NCI-H226 (cell line): ENCODE results near the gene INVS.
"Not testable (repeated sequence)": the region's sequence is repeated elsewhere in the genome, so short reads cannot be mapped to it uniquely, and the experiment has no call there.

Experiments
- DNase-seq: peaks from one replicate; pipeline ENCODE4 v3.0.0-alpha.2; 2015

The INVS gene

DNA sequence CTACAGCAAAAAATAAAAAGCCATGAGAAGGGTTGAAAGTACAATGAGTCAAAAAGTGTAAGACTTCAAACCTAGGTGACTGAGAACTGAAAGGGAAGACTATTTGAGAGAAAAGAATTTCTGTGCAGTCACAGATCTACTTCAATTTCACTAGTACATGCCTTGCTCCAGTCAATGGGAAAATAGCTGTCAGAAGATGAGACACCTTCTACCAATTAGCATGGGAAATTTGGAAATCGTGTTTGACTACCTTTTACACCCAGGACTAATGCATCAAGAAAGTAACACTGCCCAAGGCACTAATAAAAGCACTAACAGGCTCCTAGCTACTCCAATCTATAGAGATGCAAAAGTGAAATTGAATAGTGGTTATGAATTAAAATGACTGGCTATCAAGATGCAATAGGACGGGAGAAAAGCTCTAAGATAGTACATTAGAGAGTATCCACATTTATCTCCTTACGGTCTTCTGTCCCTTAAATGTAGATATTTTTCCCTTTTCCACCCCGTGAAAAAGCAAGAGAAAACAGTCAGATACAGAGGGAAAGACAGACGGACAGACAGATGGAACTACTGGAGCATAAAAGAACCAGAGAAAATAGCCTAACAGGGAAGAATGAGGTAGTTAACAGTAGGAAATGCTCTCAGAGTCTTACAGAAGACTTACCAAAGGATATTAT is 15.5 kb upstream of the INVS start:
- DNase-seq = no peak

DNA sequence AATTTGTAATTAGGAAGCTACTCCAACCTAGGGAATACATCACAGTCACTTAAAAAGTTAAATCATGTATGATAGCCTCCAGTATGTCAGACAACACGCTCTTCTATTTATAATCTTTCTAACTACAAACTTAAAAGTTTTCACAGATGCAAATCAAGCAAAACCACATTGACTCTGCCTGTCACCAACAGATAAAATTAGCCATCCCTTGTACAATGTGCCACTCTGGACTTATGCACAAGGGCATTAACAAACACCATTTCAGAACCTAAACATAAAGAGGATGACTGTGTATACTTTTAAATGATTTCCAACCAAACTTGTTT is 15.0 kb upstream of the INVS start:
- DNase-seq = no peak

DNA sequence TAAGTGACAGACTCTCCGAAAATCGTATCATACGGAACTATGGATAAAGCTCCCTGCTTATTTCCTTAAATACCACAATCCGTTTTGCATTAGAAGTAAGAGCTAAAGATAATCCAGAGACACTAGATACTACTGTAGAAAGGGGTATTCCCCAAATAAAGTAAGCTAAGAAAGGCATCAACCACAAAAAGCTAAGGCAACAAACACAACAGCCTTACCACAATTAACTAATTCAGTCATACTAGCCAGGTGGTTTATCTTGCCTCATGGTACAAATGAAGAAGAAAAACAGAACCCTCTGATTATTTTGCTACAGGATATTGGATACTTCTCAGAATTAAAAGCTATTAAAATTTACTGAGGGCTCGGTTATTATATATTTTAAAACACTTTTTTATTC is 14.3 kb upstream of the INVS start:
- DNase-seq = no peak

DNA sequence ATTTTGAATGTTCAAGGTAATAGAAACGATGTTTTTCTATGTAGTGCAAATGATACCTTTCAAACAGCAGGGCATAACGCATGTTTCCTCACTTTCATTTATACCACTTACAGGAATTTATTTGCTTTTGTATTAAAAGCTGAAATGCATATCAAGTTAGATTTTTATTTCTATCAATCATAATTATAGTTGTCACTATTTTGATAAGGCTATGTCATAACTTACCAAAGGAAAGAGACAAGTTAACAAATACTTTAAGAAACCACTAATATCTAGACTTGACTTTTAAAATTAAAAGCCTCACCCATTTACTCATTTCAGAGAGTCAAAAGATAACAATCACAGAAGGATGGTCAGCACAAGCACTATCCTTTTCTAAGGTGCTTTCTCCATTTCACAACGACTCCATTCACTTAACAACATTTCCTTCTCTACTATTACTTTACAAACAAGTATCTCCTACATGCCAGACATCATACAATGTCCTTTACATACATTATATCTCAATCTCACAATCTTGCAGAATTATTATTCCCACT is 12.9 kb upstream of the INVS start:
- no peak for DNase-seq

DNA sequence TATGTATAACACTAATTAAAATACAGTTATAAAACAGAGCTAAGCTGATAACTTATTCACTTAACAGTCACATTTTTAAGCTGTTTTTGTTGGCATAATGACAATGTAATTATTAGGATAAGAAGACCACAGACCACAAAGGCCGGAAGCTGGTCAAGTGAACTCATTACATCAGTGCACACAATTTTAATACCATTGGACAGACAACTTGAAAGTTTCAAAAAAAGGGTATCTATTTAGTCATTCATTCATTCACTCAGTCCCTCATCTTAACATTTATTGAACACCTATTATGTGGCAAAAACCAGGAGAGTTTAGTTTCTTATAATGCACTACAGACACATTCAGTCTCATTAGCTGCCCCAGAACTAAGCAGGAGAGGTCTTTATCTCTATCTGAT is 11.8 kb upstream of the INVS start:
- DNase-seq = peak; percentile 36

DNA sequence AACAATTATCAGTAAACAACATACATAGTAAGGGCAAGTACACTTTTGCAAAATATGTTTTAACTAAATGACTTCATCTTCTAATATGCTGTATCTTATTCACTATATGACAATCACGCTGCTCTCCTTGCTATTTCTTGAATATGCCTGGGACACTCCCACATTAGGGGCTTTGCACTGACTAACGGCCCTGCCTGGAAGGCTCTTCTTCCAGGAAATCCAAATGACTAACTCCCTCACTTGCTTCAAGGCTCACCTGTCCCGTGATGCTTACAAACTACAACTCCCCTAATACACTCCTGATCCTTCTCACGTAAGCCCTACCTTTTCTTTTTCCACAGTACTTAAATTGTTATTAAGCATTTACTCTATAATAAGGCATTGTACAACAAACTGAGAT is 10.8 kb upstream of the INVS start:
- peak; percentile 63 for DNase-seq

DNA sequence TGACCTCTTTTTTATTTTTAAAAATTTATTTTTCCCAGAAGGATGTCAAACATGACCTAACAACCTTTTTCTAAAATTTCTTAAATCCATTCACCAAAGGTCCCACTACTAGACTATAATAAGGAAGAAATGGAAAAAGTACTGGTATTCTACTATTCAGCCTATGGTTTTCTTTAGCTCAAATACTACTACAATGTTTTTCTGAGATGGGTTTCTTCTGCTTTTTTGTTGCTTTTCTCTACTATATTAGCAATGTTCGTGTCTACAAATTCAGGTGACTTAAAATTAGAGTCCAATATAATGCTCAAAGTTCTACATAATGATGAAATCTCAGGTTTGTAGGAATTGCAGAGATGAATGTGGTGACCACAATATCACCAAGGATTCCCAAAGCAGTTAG is 8.2 kb upstream of the INVS start:
- DNase-seq = no peak

DNA sequence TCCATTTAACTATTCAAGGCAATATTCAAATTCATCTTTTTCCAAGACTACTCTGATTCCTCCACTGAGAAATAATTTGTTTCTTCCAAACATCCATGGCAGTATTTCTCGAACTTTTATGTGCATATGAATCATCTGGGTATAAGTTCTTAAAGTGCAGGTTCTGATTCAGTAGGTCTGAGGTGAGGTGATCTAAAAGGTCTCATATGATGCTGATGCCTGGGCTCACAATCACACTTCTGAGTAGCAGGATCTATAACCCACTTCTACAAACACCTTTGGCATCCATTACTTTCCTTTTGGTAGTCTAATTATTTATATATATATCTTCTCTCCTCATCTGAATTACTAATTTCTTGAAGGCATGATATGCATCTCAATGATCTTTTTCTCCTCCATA is 7.4 kb upstream of the INVS start:
- DNase-seq = no peak

DNA sequence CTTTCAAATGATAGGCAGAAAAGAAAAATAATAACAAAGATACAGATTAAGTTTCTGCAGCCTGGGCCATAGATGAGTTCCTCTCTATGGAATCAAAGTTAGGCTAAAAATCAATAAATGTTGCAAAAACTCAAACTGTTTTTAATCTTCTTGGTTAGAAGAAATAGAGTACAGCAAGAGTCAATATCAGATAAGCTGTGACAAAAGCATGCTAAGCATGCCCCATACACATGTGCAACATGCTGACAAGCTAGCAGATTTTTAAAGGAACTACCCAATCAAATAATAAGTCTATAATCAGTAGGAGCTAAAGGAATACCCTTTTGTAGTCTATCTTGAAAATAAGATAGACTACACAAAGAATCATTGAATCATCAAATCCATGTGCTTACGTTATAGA is 7.0 kb upstream of the INVS start:
- no peak for DNase-seq

DNA sequence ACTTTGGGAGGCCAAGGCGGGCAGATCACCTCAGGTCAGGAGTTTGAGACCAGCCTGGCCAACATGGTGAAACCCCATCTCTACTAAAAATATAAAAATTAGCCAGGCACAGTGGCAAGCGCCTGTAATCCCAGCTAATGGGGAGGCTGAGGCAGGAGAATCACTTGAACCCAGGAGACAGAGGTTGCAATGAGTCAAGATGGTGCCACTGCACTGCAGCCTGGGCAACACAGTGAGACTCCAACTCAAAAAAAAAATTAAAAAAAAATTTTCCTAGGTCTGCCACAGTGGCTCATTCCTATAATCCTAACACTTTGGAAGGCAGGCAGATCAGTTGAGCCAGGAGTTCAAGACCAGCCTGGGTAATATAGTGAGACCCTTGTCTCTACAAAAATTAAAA is 4.6 kb upstream of the INVS start:
- not testable (repeated sequence) for DNase-seq

DNA sequence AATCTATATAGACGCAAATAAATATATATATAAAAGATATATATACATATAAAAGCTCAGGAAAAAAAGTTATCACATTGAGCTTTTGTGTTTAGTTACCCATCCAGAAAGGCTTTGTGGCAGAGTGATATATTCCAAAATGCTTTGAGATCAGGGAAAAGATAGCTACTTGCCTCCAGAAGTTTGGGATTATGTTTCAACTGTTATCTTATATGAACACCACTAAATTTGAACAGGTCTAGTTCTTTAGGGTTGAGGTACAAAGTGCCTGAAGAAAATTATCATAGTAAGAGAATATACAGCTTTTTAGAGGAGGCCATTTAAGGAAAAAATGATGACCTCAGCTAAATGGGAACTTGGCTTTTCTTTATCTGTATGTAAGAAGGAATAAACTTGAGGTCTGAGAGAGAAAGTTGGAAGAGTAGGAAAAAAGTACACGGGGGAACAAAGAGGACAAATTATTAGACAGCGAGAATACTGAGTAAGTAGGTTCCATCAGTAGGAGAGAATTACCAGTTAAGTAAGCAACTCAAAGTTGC is 2.6 kb upstream of the INVS start:
- no peak for DNase-seq

DNA sequence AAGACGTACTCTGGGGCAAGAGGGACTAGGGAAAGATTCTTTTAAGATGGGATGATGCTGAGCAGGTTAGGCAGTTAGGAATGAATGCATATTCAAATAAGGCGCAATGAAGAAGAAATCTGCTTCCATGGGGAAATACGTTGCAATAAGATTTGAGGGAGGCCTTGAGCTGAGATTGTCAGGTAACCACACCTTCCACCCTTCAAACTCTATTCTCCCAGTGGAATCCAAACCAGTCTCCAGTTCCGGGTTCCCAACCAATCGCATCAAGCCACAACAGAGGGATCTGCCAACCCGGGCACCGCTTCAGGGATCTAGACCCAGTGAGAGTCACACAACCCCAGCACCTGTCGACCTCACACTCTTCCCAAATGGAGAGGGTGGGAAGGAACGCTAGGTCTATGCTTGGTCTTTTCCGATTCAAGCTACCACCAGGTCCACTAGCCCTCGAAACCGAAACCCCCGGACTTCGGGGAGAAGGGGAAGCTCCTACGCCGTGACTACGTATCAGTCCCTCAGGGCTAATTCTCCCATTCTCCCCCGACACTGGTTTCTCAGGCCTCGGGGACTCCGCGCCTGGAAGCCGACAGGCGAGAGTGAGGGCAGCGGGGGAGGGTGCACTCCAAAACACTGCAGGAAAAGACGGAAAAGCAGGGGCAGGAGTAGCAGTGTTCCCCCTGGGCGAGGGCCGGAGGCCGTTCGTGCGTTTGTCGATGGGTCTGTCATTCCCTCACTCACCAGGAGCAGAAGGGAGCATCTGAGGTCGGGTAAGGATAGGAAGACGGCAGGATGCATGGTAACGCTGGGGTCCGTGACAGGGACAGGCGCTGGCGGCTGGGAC is 777 bp upstream of the INVS start:
- DNase-seq = peak; percentile 79

DNA sequence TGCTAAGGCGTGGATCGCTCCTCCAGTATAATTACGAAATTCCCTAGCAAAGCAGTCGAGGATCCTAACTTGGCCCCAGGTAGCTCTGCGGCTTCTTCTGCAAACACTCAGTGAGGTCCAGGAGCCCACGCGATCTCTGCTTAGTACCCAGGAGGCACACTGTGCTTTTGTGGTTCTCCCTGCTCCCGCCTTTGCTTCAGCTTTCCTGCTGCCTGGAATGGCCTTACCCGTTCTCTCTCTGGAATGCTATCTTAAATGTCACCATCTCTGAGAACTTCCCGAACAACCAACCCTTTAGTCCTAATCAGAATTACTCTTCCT is 639 bp downstream of the INVS start:
- no peak for DNase-seq

DNA sequence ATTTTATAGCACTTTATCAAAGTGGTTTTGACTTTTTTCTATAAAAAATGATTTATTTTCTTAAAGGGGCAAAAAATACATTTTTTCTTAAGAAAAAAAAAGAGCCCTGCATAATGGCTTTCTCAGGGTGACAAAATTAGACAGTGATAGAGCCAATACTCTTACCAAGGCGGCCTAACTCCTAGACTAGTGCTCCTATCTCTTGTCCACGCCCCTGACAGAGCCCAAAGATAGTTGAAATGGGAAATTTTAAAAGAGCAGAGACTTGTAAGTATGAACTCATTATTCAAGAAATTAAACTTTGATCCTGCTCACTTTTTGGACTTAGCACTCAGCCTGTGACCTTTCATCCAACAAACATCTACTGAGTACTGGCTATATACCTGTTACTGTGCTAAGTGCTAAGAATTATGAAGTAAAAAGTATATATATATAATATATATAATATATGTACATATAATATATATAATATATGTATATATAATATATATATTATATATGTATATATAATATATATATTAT is 1.2 kb downstream of the INVS start:
- no peak for DNase-seq

DNA sequence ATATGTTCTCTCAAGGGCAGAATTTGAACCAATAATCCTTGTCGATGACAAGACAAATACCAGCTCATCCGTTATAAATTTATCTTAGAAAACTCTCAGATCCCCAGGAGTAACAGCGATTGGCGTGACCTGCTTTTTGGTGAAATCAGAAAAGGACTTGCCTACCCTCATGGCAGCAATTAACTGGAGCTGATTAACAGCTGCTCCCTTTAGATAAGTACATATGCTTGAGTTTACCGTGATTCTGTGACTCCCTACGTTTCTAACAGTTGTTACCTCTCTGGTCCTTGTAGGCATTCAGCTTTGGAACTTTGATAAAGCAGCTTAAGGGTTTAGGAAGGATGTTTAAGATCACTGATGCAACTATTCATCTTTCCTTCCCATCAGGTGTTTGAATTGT is 2.6 kb downstream of the INVS start:
- no peak for DNase-seq

DNA sequence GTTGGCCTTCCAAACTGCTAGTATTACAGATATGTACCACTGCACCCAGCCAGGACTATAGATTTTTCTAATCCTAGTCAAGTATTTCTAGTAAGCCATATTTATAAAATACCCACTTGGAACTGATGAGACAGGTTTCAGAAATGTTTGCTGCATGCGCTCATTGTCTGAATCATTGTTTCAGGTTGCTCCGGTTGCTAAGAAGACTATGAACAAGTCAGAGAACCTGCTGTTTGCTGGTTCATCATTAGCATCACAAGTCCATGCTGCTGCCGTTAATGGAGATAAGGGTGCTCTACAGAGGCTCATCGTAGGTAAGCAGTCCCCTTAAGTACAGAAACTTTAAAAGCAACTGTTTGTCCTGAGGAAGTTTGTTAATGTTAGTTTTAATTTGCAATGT is 5.3 kb downstream of the INVS start:
- DNase-seq = peak; percentile 57

DNA sequence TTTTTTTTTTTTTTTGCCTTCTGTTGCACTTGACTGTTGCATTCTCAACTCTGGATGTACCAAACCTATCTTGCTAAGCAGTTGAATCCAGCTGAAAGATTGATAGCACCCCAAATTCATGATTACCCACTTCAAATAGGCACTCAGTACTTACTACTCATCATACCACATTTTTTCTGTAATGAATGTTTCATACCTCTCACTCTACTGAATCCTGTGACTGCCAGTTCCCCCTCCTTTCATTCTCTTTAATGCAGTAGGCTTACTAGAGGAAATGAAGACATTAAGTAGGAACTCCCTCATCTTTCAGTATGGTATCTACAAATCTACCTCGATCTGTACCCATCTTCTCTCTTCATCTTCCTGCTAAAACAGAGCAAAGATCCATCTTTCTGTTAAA is 6.8 kb downstream of the INVS start:
- no peak for DNase-seq

DNA sequence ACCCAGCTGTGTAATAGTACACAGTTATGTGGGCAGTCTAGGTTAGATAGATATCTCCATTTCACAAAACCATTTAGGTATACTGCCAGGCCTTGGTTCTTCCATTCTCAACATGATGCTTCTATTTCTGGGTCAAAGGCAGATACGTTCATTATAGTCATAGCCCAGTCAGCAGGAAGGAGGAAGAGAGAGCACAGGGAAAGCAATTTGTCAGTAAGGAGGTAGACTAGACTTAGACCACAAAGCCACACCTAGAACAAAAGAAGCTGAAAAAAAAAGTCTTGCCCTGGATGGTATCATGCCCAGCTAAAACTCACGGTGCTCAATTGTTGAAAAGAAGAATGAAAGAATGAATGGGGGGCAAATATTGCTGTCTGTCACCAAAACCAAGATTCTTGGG is 7.6 kb downstream of the INVS start:
- DNase-seq = no peak

DNA sequence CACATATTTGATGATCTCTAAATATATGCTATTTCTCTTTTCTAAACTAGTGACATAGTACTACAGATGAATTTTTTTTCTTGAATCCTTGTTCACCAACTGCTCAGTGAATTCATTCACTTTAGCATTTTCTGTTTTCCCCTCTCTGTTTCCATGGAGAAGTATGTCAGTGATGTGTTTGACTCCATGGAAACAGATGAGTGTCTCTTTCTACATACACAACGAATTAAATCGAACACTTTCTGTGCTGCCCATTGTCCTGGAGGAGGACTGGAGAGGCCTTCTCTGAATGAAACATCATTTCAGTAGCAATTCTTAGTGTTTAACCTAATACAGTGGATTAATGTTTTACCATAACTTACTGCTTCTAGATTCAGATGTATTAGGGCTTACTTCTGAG is 9.5 kb downstream of the INVS start:
- no peak for DNase-seq

DNA sequence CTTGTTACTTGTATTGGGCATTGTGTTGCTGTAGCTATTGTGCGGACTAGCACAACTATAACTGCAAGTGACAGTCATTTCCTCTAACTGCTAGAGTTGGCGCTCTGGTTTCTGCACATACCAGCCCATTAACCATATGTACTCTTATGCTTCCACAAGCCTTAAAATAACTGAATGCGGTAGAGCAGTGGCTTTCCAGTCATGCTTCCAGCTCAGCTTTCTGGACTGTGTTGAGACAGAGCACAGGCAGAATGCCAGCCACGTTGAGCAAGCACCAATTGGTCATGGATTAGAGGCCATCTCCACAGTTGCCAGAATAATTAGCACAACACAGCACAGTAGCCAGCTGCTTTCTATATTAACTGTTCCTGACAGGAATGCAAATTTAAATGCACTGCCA is 12.2 kb downstream of the INVS start:
- peak; percentile 34 for DNase-seq

DNA sequence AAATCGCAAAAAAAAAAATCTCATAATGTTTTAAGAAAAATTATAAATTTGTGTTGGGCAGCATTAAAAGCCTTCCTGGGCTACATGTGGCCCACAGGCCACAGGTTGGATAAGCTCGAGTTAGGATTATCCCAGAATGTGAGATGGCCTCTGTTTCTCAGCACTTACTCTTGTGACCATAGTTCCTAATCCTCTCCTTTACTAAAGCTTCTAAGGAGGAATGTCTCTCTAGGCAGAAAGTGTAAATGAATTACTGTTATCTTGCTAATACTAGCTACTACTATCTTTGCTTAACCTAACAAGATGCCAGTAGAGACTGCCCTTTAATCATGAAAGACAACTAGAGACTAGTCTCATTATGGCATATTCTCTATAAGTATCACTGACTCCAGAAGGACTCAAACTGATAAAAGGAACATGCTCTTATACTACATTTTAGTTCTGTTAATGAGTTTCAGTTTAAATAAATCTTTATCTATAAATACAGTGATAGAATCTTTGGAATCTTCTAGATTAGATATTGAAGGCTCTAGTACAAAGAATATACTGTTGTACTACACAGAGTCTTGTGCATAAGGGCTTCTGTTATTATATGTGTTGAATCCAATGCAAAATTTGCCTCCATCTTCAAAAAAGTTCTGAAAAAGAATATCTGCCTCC is 13.8 kb downstream of the INVS start:
- no peak for DNase-seq

DNA sequence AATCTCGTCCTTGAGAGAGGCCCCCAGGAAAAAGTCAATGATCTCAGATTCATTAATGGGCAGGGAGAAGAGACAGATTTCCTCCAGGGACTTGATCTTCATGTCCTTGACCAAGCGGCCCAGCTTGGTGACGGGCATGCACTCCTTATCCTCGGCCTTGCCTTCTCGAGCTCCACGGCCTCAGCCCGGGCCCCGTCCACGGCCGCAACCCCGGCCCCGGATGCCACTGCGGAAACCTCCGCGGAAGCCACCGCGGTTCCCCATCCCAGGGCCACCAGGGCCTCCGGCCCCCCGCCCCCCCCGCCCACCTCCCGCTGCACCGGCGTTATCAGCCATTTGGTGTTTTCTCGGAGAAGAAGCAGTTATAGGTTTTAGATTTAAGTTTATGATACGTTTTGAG is 18.3 kb downstream of the INVS start:
- DNase-seq = no peak

DNA sequence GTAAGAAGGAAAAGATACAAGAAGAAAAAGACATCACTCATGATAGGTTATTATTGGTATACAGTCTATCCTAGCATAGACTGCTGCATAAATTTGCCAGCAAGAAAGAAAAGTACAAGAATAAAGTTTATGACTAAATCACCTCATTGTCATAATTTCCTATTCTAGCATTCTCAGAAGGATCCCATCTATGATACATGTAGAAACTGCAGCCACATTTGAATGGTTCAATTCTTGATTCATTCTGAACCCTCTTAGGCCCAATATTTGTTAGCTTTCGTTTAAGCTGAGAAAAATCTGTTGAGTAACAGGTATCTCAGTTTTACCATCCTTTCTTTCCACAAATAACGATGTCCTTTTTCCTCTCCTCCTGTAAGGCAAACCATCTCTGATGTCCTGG is 21.2 kb downstream of the INVS start:
- no peak for DNase-seq

DNA sequence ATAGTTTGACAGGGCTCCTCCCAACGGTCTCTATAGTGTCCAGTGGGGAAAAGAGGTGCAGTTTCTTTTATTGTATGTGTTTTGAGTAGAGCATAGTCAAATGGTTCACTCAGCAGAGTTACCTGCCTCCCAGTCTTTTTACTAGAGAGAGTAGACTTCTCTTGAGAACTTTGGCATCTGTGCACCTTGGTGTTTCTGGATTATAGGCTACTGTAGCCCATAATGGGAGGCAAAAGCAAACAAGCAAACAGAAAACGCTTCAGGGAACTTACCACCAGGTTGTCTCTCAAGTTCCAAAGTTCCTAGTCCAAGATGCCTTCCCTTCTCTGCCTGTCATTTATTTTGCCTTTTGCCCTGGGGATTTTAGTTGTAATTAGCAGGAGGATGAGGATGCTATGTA is 26.2 kb downstream of the INVS start:
- DNase-seq = no peak
